MG63 (cell line): ENCODE data around the gene SRF. TPM values are rescaled to one million over a fixed set of nuclear protein-coding genes. Genes with fewer than 3 reads are reported as not detected.

Experiments
- DNase-seq: peaks from one replicate; pipeline ENCODE4 v3.0.0-alpha.2; 2020
- H3K27me3 ChIP-seq: fragments of 250-450 bp; sonication (Bioruptor Pico); 2 replicates; pipeline ENCODE4 v1.5.1; 2020; ENCODE audit warnings: mild to moderate bottlenecking, moderate library complexity
- H3K36me3 ChIP-seq: fragments of 250-450 bp; sonication (Bioruptor Pico); 2 replicates; pipeline ENCODE4 v1.5.1; 2020; ENCODE audit warnings: mild to moderate bottlenecking, moderate library complexity
- H3K4me3 ChIP-seq: fragments of 250-450 bp; sonication (Bioruptor Pico); 2 replicates; pipeline ENCODE4 v1.5.1; 2020; ENCODE audit warnings: mild to moderate bottlenecking, moderate library complexity
- H3K9me3 ChIP-seq: fragments of 250-450 bp; sonication (Bioruptor Pico); 2 replicates; pipeline ENCODE4 v1.5.1; 2020; ENCODE audit warnings: mild to moderate bottlenecking, moderate library complexity
- total RNA-seq: library from RNA; depleted of rRNA; stranded (reverse); fragments of >200 nt; shearing (Covaris generic); gene quantifications from 2 replicates; pipeline ENCODE4 v1.2.3, GENCODE V29; 2014; ENCODE audit warnings: low replicate concordance; rRNA removed

Gene SRF
- total RNA-seq, 1 experiment from 2014 or later, result 20.9 TPM

- Histone ChIP-seq H3K36me3 (no peaks in the 10 kb centered on the region; the same call in 1 of the 2 replicates), H3K4me3 (no peak overlapping the region), H3K9me3 (no peaks in the 10 kb centered on the region), H3K27me3 (no peaks in the 10 kb centered on the region)
- no peak for DNase-seq
Measured at GRCh38 chr6:43219814-43220213, 48.7 kb downstream of the SRF start.

- Histone ChIP-seq H3K4me3 (no peak overlapping the region), H3K27me3 (no peaks in the 10 kb centered on the region), H3K36me3 (no peaks in the 10 kb centered on the region; the same call in 1 of the 2 replicates), H3K9me3 (no peaks in the 10 kb centered on the region)
- DNase-seq, result no peak
Measured at GRCh38 chr6:43220439-43220951, 49.4 kb downstream of the SRF start.

GRCh38 chr6:43221046-43221972 lies 50.2 kb downstream of the SRF start:
- Histone ChIP-seq H3K36me3 (peaks cover under 1% of the 10 kb centered on the region), H3K4me3 (no peak overlapping the region), H3K9me3 (no peaks in the 10 kb centered on the region), H3K27me3 (no peaks in the 10 kb centered on the region)
- DNase-seq, result peak; percentile 76

- Histone ChIP-seq H3K9me3 (no peaks in the 10 kb centered on the region), H3K36me3 (peaks cover 3% of the 10 kb centered on the region), H3K4me3 (no peak overlapping the region), H3K27me3 (no peaks in the 10 kb centered on the region)
- DNase-seq, result no peak
Measured at GRCh38 chr6:43222418-43223059, 51.5 kb downstream of the SRF start.

- H3K36me3 ChIP-seq, result peaks cover 3% of the 10 kb centered on the region
- DNase-seq, result no peak
- no peaks in the 10 kb centered on the region for H3K9me3 ChIP-seq
- no peak overlapping the region for H3K4me3 ChIP-seq
- H3K27me3 ChIP-seq, result no peaks in the 10 kb centered on the region
Measured at GRCh38 chr6:43223175-43223574, 52.1 kb downstream of the SRF start.

GRCh38 chr6:43226192-43226851 lies 55.3 kb downstream of the SRF start:
- no peaks in the 10 kb centered on the region for H3K9me3 ChIP-seq
- peaks cover 3% of the 10 kb centered on the region for H3K36me3 ChIP-seq
- DNase-seq, result no peak
- H3K27me3 ChIP-seq, result no peaks in the 10 kb centered on the region
- H3K4me3 ChIP-seq, result no peak overlapping the region

GRCh38 chr6:43228951-43229802 lies 58.1 kb downstream of the SRF start, which contains the start of gene DNPH1:
Gene DNPH1, minus strand, starts transcription at chr6:43229481. Its CDS starts 25 bp downstream, at chr6:43229456.
- Histone ChIP-seq H3K36me3 (peaks cover 3% of the 10 kb centered on the region), H3K4me3 (peak within 1 kb of the TSS; percentile 53), H3K27me3 (no peaks in the 10 kb centered on the region), H3K9me3 (no peaks in the 10 kb centered on the region)
- peak; percentile 61 for DNase-seq

- peak overlapping the region; percentile 53 for H3K4me3 ChIP-seq
- H3K36me3 ChIP-seq, result peaks cover 3% of the 10 kb centered on the region
- no peaks in the 10 kb centered on the region for H3K9me3 ChIP-seq
- no peaks in the 10 kb centered on the region for H3K27me3 ChIP-seq
- no peak for DNase-seq
Measured at GRCh38 chr6:43229803-43230620, 58.9 kb downstream of the SRF start.

- H3K36me3 ChIP-seq, result peaks cover 3% of the 10 kb centered on the region
- no peaks in the 10 kb centered on the region for H3K9me3 ChIP-seq
- no peak overlapping the region for H3K4me3 ChIP-seq
- no peak for DNase-seq
- H3K27me3 ChIP-seq, result no peaks in the 10 kb centered on the region
Measured at GRCh38 chr6:43231053-43231452, 60.0 kb downstream of the SRF start.

Other genes starting within 250 kb of the SRF start
- 25.2 and 27.2 TPM in 2 replicates for gene CNPY3, start 241.8 kb upstream of the SRF start, total RNA-seq
- gene GNMT, start 210.5 kb upstream of the SRF start, total RNA-seq, result not detected in 2 replicates
- gene PEX6, start 192.1 kb upstream of the SRF start, total RNA-seq, result 17.7 and 33.5 TPM in 2 replicates
- 27.4 and 37.3 TPM in 2 replicates for gene PPP2R5D, start 186.7 kb upstream of the SRF start, total RNA-seq
- gene MEA1, start 157.3 kb upstream of the SRF start, total RNA-seq, result 62.9 and 75.6 TPM in 2 replicates
- 34.4 and 51.7 TPM in 2 replicates for gene KLHDC3, start 157.0 kb upstream of the SRF start, total RNA-seq
- gene RRP36, start 149.6 kb upstream of the SRF start, total RNA-seq, result 45.4 and 73.7 TPM in 2 replicates
- gene CUL7, start 117.4 kb upstream of the SRF start, total RNA-seq, result 7.6 and 10.8 TPM in 2 replicates
- 31.0 and 54.7 TPM in 2 replicates for gene MRPL2, start 111.8 kb upstream of the SRF start, total RNA-seq
- 16.6 and 44.3 TPM in 2 replicates for gene KLC4, start 111.6 kb upstream of the SRF start, total RNA-seq
- gene PTK7, start 95.0 kb upstream of the SRF start, total RNA-seq, result 45.0 and 57.3 TPM in 2 replicates
- 6.2 and 47.2 TPM in 2 replicates for gene CUL9, start 10.9 kb downstream of the SRF start, total RNA-seq
- 30.8 and 43.0 TPM in 2 replicates for gene DNPH1, start 58.2 kb downstream of the SRF start, total RNA-seq
- not detected in 2 replicates for gene TTBK1, start 72.2 kb downstream of the SRF start, total RNA-seq
- not detected in 2 replicates for gene SLC22A7, start 127.0 kb downstream of the SRF start, total RNA-seq
- gene CRIP3, start 137.6 kb downstream of the SRF start, total RNA-seq, result not detected in 2 replicates
- 1.2 and 1.3 TPM in 2 replicates for gene ZNF318, start 198.4 kb downstream of the SRF start, total RNA-seq